HCT116 (cell line): ENCODE measurements around the gene CPNE2. TPM values are rescaled to one million over a fixed set of nuclear protein-coding genes. Genes with fewer than 3 reads are reported as not detected.

Experiments used
- ATAC-seq: fragments of 200-7000 bp; cut with Tn5 transposase; 2 replicates; pipeline ENCODE4 v1.9.1; 2020; ENCODE audit warnings: mild to moderate bottlenecking, moderate library complexity
- BruUV-seq: library from RNA; stranded (reverse); fragments of 400-500 nt; replicated peaks from 2 replicates; lab custom pipeline; 2021; lab: Mats Ljungman, UMichigan
- CTCF ChIA-PET: fragments of 300-600 bp; sonication (Branson Sonifier 250); formaldehyde crosslinking; loops from one replicate; lab custom pipeline; 2021; ENCODE audit warnings: antibody characterized with exemption; lab: Charles Lee
- POLR2A ChIA-PET: fragments of 300-600, 350-600 bp; sonication (Branson Sonifier 250); formaldehyde crosslinking; loops from one replicate; lab custom pipeline; 2021; ENCODE audit warnings: antibody characterized with exemption; lab: Charles Lee
- RAD21 ChIA-PET, 2 experiments: fragments of 300-600 bp; sonication (Branson Sonifier 250); formaldehyde crosslinking; loops; one replicate each; lab custom pipeline; 2023; ENCODE audit warnings: low total read pairs in 2 of 2; ENCODE audit not compliant: uncharacterized antibody in 2 of 2, unreplicated experiment in 2 of 2, low non-redundant PET in 1 of 2; lab: Charles Lee
- DNase-seq: peaks from one replicate; pipeline ENCODE4 v3.0.0-alpha.2; 2010; ENCODE audit warnings: low read depth, low spot score
- H2AFZ ChIP-seq: fragments of 200-600 bp; shearing (Covaris generic), sonication (generic); 2 replicates; pipeline ENCODE4 v1.6.1; 2017; ENCODE audit warnings: low read depth, mixed run types, mixed read lengths, antibody characterized with exemption, low read length; ENCODE audit not compliant: poor library complexity, severe bottlenecking
- H3K27ac ChIP-seq: 2 replicates; pipeline ENCODE4 v1.5.1; 2012; ENCODE audit warnings: low read depth, low read length
- H3K27me3 ChIP-seq: fragments of 200-600 bp; sonication (generic); 2 replicates; pipeline ENCODE4 v1.6.1; 2016; ENCODE audit warnings: mixed run types, low read length, mixed read lengths; ENCODE audit not compliant: insufficient read depth
- H3K36me3 ChIP-seq, 2 experiments: fragments of 200-500 bp in 1 of 2; fragments of 200-600 bp in 1 of 2; sonication (Bioruptor generic) in 1 of 2; sonication (generic) in 1 of 2; 2 replicates each; pipeline versions ENCODE4 v1.5.1 to v1.6.1; 2014 to 2016; ENCODE audit warnings: low read length in 2 of 2, inconsistent platforms in 1 of 2, mixed read lengths in 1 of 2, mixed run types in 1 of 2; ENCODE audit not compliant: insufficient read depth in 2 of 2, control insufficient read depth in 1 of 2
- H3K4me1 ChIP-seq, 2 experiments: fragments of 200-600 bp in 1 of 2; sonication (generic) in 1 of 2; 2 replicates each; pipeline versions ENCODE4 v1.5.1 to v1.6.1; 2012 to 2017; ENCODE audit warnings: low read length in 2 of 2, inconsistent platforms in 1 of 2, mild to moderate bottlenecking in 1 of 2, mixed read lengths in 1 of 2, mixed run types in 1 of 2, moderate library complexity in 1 of 2; ENCODE audit not compliant: insufficient read depth in 2 of 2, control insufficient read depth in 1 of 2
- H3K4me2 ChIP-seq: fragments of 200-600 bp; sonication (generic); 2 replicates; pipeline ENCODE4 v1.6.1; 2017; ENCODE audit warnings: mixed run types, low read length, mixed read lengths
- H3K4me3 ChIP-seq, 2 experiments: fragments of 200-600 bp in 1 of 2; sonication (generic) in 1 of 2; replicated peaks in 1 of 2; 2 replicates each; pipeline ENCODE4 v1.5.1; 2011 to 2016; ENCODE audit warnings: low read length in 2 of 2, control low read depth in 1 of 2, low read depth in 1 of 2, mild to moderate bottlenecking in 1 of 2, mixed read lengths in 1 of 2, mixed run types in 1 of 2
- H3K79me2 ChIP-seq: fragments of 200-600 bp; sonication (generic); 2 replicates; pipeline ENCODE4 v1.6.1; 2017; ENCODE audit warnings: mild to moderate bottlenecking, mixed run types, low read length, moderate library complexity, mixed read lengths; ENCODE audit not compliant: insufficient read depth
- H3K9ac ChIP-seq: fragments of 200-600 bp; sonication (generic); 2 replicates; pipeline ENCODE4 v1.6.1; 2016; ENCODE audit warnings: low read length, mixed read lengths
- H3K9me2 ChIP-seq: fragments of 200-600 bp; sonication (generic), shearing (Covaris generic); 2 replicates; pipeline ENCODE4 v1.6.1; 2017; ENCODE audit warnings: mixed run types, mild to moderate bottlenecking, moderate library complexity; ENCODE audit not compliant: insufficient read depth
- H3K9me3 ChIP-seq, 2 experiments: fragments of 200-500 bp in 1 of 2; fragments of 200-600 bp in 1 of 2; sonication (Bioruptor generic) in 1 of 2; sonication (generic) in 1 of 2; 2 replicates each; pipeline ENCODE4 v1.6.1; 2014 to 2017; ENCODE audit warnings: low read length in 2 of 2, mixed read lengths in 2 of 2, inconsistent platforms in 1 of 2, low read depth in 1 of 2, mild to moderate bottlenecking in 1 of 2, mixed run types in 1 of 2, moderate library complexity in 1 of 2; ENCODE audit not compliant: control insufficient read depth in 1 of 2, insufficient read depth in 1 of 2
- H4K20me1 ChIP-seq: fragments of 200-600 bp; sonication (generic), shearing (Covaris generic); 2 replicates; pipeline ENCODE4 v1.6.1; 2017; ENCODE audit warnings: mixed run types, mild to moderate bottlenecking, moderate library complexity; ENCODE audit not compliant: insufficient read depth
- CTCF ChIP-seq, 3 experiments: fragments of 200-600 bp in 1 of 3; sonication (generic) in 1 of 3; IDR thresholded peaks in 2 of 3; conservative IDR thresholded peaks in 1 of 3; 2 replicates each; pipeline ENCODE4 v1.5.1; 2012 to 2017; ENCODE audit warnings: low read depth in 2 of 3, low read length in 2 of 3, antibody characterized with exemption in 1 of 3, borderline replicate concordance in 1 of 3, control low read depth in 1 of 3, mild to moderate bottlenecking in 1 of 3, mixed read lengths in 1 of 3, mixed run types in 1 of 3, moderate library complexity in 1 of 3; ENCODE audit not compliant: insufficient read depth in 1 of 3
- EZH2 ChIP-seq: fragments of 200-600 bp; sonication (generic); IDR thresholded peaks from 2 replicates; pipeline ENCODE4 v1.6.1; 2017; ENCODE audit warnings: antibody characterized with exemption, mixed run types
- EZH2phosphoT487 ChIP-seq: fragments of 200-600 bp; IDR thresholded peaks from 2 replicates; pipeline ENCODE4 v1.6.1; 2018; ENCODE audit warnings: antibody characterized with exemption, borderline replicate concordance
- JUND ChIP-seq: IDR thresholded peaks from 2 replicates; pipeline ENCODE4 v1.6.1; 2012
- RAD21 ChIP-seq: IDR thresholded peaks from 2 replicates; pipeline ENCODE4 v1.6.1; 2012; ENCODE audit warnings: low read depth, mild to moderate bottlenecking
- SRF ChIP-seq: IDR thresholded peaks from 2 replicates; pipeline ENCODE4 v1.6.1; 2012; ENCODE audit warnings: low read depth
- TCF7L2 ChIP-seq: IDR thresholded peaks from 2 replicates; pipeline ENCODE4 v1.7.0; 2011; ENCODE audit warnings: borderline replicate concordance, inconsistent platforms; ENCODE audit not compliant: insufficient read depth, insufficient read length; ENCODE audit errors: extremely low read depth
- YY1 ChIP-seq: IDR thresholded peaks from 2 replicates; pipeline ENCODE4 v1.6.1; 2011; ENCODE audit warnings: low read length, low read depth, moderate library complexity, mild to moderate bottlenecking; ENCODE audit not compliant: insufficient replicate concordance; ENCODE audit errors: extremely low read depth
- ZBTB33 ChIP-seq: IDR thresholded peaks from 2 replicates; pipeline ENCODE4 v1.6.1; 2011; ENCODE audit warnings: mild to moderate bottlenecking, low read length, moderate library complexity; ENCODE audit not compliant: insufficient replicate concordance; ENCODE audit errors: extremely low read depth
- intact Hi-C: fragments of 100-400 bp; cut with micrococcal nuclease; formaldehyde crosslinking; loops from 2 replicates; pipeline ENCODE4 v1.10.0; 2022
- total RNA-seq: library from RNA; stranded (reverse); gene quantifications from one replicate; pipeline ENCODE4 v1.2.1, GENCODE V29; 2021; ENCODE audit not compliant: unreplicated experiment
- TF ChIP-seq, protein P1 (sequence below): IDR thresholded peaks from 2 replicates; pipeline ENCODE4 v1.6.1; 2012
- TF ChIP-seq, protein P2 (sequence below): IDR thresholded peaks from 2 replicates; pipeline ENCODE4 v1.6.1; 2012

CPNE2 gene
- total RNA-seq, 1 experiment from 2014 or later, result 31.2 TPM

GRCh38 chr16:57084257-57084770 is 8.1 kb upstream of the CPNE2 start:
- no peak overlapping the region for H2AFZ ChIP-seq
- RAD21 ChIA-PET, result interaction anchor here (0.7 to 1.0 kb wide), 2 partner anchors 25 to 333 kb away, joined by 3 read pairs; no protein-coding TSS in a partner anchor

More at GRCh38 chr16:57084257-57084770, 8.1 kb upstream of the CPNE2 start:
- intact Hi-C loops, result loop anchor here (1.0 to 5.0 kb wide), 3 partner anchors 85 to 333 kb away; no protein-coding TSS in a partner anchor
- no peaks in the 10 kb centered on the region for H3K9me3 ChIP-seq
- H3K27ac ChIP-seq, result no peak overlapping the region
- H3K9me2 ChIP-seq, result no peaks in the 10 kb centered on the region
- H3K27me3 ChIP-seq, result no peaks in the 10 kb centered on the region
- H3K4me2 ChIP-seq, result no peak overlapping the region
- H3K4me3 ChIP-seq, result no peak overlapping the region
- H3K79me2 ChIP-seq, result no peaks in the 10 kb centered on the region
- no peak overlapping the region for H3K9ac ChIP-seq
- no peaks in the 10 kb centered on the region for H3K4me1 ChIP-seq
- peak; percentile 90 for ATAC-seq
- ChIA-PET POLR2A (no interaction called here), CTCF (interaction anchor here (1.0 to 1.8 kb wide), 5 partner anchors 10 to 120 kb away, joined by 3 to 7 read pairs (median 3); no protein-coding TSS in a partner anchor)
- TF ChIP-seq EZH2 (no peak), ZBTB33 (no peak), SRF (no peak), EZH2phosphoT487 (no peak), CTCF (IDR thresholded peaks at IDR 0.05 in 2 of 3, conservative IDR thresholded peaks at IDR 0.05 in 1 of 3; ENCODE audit: borderline replicate concordance in 1 of 3, insufficient read depth in 1 of 3, low read depth in 2 of 3, low read length in 2 of 3) (peak; percentile 89 to 98 (median 98)), TCF7L2 (no peak), RAD21 (peak; percentile 92), JUND (no peak), YY1 (no peak)
- TF ChIP-seq, protein P1, sequence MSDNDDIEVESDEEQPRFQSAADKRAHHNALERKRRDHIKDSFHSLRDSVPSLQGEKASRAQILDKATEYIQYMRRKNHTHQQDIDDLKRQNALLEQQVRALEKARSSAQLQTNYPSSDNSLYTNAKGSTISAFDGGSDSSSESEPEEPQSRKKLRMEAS, result no peak
- TF ChIP-seq, protein P2, sequence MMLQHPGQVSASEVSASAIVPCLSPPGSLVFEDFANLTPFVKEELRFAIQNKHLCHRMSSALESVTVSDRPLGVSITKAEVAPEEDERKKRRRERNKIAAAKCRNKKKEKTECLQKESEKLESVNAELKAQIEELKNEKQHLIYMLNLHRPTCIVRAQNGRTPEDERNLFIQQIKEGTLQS, result no peak
- H3K36me3 ChIP-seq, result no peaks in the 10 kb centered on the region
- no peaks in the 10 kb centered on the region for H4K20me1 ChIP-seq
- peak; percentile 63 for DNase-seq
- BruUV-seq, result no TSS peak
